ENCODE measurements around the gene MYPOP. TPM values are rescaled to one million over a fixed set of nuclear protein-coding genes. Genes with fewer than 3 reads are reported as not detected.

Gene MYPOP
- total and polyA plus RNA-seq, 2 donors (not counting 3 experiments of a cell fraction or from before 2014, with no cell fraction given): 3.9 to 9.0 TPM

DNA sequence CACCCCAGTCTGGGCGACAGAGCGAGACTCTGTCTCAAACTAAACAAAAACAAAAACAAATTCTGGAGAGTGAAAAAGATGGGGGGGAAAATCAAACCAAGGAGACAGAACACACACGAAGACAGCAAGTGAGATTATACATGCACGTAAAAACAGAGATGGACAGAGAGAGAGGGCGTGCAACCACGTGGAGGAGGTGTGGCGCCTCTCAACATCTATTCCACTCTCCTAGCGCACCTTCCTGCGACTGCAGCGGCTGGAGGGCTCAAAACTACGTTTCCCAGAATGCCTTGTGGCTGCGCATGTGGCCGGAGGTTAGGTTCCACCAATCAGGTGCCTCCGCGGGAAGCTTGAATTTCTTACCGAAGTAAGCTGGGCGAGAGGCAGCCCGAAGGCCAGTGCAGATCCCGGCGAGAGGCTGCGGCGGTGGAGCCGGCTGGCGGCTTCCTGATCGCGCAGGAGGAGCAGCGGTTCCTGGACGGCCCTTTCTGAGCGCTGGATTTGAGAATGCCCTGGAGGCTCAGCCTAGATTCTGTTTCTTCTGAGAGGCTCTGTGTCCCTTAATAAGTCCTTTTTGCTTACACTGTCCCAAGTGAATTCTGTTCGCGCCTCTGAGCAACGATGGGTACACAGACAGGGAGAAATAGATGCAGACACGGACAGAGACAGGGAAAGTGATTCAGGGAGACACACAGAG is 25.3 kb upstream of the MYPOP start:
- BruUV-seq (replicated peaks): no TSS peak
- Histone ChIP-seq H3K27ac (ENCODE audit: insufficient read depth, low read depth, low read length) (no peak overlapping the region), H3K27me3 (ENCODE audit: control insufficient read depth in 2 of 2, insufficient read depth in 2 of 2, low read length in 2 of 2) (no peaks in the 10 kb centered on the region), H4K20me1 (replicated peaks; ENCODE audit: control insufficient read depth, extremely low read depth, insufficient read depth, low read length) (no peaks in the 10 kb centered on the region), H3K79me2 (ENCODE audit: control insufficient read depth, insufficient read depth, low read length) (no peaks in the 10 kb centered on the region), H3K4me3 (replicated peaks in 1 of 3; ENCODE audit: insufficient read depth in 1 of 3, low read depth in 1 of 3, low read length in 3 of 3) (no peak overlapping the region), H3K36me3 (ENCODE audit: control insufficient read depth in 2 of 2, extremely low read depth in 1 of 2, insufficient read depth in 2 of 2, low read length in 2 of 2) (no peaks in the 10 kb centered on the region), H3K9ac (replicated peaks; ENCODE audit: extremely low read depth, insufficient read depth, low read length) (peak overlapping the region; percentile 14), H2AFZ (ENCODE audit: low read depth, low read length) (peak overlapping the region; percentile 79), H3K9me3 (replicated peaks; ENCODE audit: control insufficient read depth, insufficient read depth, low read length) (no peaks in the 10 kb centered on the region), H3K9me1 (replicated peaks; ENCODE audit: control insufficient read depth, extremely low read depth, insufficient read depth, low read length) (no peaks in the 10 kb centered on the region), H3K4me2 (ENCODE audit: insufficient read depth, low read length) (peak overlapping the region; percentile 71), H3K4me1 (ENCODE audit: control insufficient read depth, extremely low read depth, insufficient read depth, low read length) (peaks cover 6% of the 10 kb centered on the region)
- intact Hi-C loops (cut with micrococcal nuclease) (loop anchor here (1.0 to 5.0 kb wide), 3 partner anchors 40 to 285 kb away; no protein-coding TSS in a partner anchor), dilution Hi-C loops (cut with MboI; ENCODE audit: extremely low pct_ligation_motif_present, low sequenced_read_pairs) (no loop called here)
- ChIA-PET CTCF (interaction anchor here (0.7 to 2.0 kb wide), 4 partner anchors 12 to 149 kb away, joined by 3 to 5 read pairs (median 3); no protein-coding TSS in a partner anchor), POLR2A (no interaction called here)
- TF ChIP-seq, protein P1, sequence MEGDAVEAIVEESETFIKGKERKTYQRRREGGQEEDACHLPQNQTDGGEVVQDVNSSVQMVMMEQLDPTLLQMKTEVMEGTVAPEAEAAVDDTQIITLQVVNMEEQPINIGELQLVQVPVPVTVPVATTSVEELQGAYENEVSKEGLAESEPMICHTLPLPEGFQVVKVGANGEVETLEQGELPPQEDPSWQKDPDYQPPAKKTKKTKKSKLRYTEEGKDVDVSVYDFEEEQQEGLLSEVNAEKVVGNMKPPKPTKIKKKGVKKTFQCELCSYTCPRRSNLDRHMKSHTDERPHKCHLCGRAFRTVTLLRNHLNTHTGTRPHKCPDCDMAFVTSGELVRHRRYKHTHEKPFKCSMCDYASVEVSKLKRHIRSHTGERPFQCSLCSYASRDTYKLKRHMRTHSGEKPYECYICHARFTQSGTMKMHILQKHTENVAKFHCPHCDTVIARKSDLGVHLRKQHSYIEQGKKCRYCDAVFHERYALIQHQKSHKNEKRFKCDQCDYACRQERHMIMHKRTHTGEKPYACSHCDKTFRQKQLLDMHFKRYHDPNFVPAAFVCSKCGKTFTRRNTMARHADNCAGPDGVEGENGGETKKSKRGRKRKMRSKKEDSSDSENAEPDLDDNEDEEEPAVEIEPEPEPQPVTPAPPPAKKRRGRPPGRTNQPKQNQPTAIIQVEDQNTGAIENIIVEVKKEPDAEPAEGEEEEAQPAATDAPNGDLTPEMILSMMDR (IDR thresholded peaks at IDR 0.05; ENCODE audit: extremely low read depth in 1 of 2, insufficient read depth in 1 of 2, low read depth in 1 of 2, low read length in 2 of 2): no peak
- TF ChIP-seq JUN (IDR thresholded peaks at IDR 0.05; ENCODE audit: borderline replicate concordance, insufficient read depth, insufficient read length, low read depth): no peak
- TF ChIP-seq POLR2AphosphoS5 (IDR thresholded peaks at IDR 0.05; ENCODE audit: insufficient read depth, low read depth, low read length): peak; percentile 65
- no peak for TF ChIP-seq GATA2 (IDR thresholded peaks at IDR 0.05; ENCODE audit: insufficient read depth, insufficient read length, low read depth, low read length)
- TF ChIP-seq FOS (IDR thresholded peaks at IDR 0.05; ENCODE audit: borderline replicate concordance, insufficient read depth, low read length): no peak
- TF ChIP-seq, protein P2, sequence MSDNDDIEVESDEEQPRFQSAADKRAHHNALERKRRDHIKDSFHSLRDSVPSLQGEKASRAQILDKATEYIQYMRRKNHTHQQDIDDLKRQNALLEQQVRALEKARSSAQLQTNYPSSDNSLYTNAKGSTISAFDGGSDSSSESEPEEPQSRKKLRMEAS (IDR thresholded peaks at IDR 0.05; ENCODE audit: insufficient read depth, insufficient read length): peak; percentile 86
- no peak for TF ChIP-seq EZH2 (IDR thresholded peaks at IDR 0.05; ENCODE audit: borderline replicate concordance, low read depth, low read length, severe bottlenecking)
- TF ChIP-seq POLR2A (IDR thresholded peaks at IDR 0.05; ENCODE audit: low read depth, low read length): peak; percentile 47
- no peak for TF ChIP-seq MYC (IDR thresholded peaks at IDR 0.05; ENCODE audit: low read depth, low read length)
- FAIRE-seq (peak; percentile 98), DNase-seq (ENCODE audit: low read depth, low spot score) (peak; percentile 91)

All from endothelial cell of umbilical vein (primary cell).